ENCODE data around the gene SNCA. TPM values are rescaled to one million over a fixed set of nuclear protein-coding genes. Genes with fewer than 3 reads are reported as not detected.

SNCA gene
- total RNA-seq, 1 donor from 2014 or later: 5.6 TPM

DNA sequence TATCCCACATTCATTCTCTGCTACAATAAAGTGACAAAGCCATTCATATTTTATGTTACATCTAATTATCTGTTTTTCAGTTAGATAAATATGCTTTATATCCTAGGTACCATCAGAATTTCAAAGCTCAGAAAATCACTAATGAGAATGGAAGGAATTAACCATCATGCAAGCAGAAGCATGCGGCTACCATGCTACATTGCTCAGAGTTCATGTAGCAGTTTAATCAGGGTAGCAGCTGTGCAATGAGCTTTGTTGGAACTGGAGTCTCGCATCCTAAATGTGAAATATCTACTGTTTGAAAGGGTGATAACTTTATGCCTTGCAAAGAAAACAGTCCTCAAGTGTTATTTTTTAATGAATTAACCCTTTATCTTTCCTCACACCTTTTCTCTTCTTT, 77.5 kb downstream of the SNCA start:
- H3K4me3 Mint-ChIP-seq: no peak overlapping the region
- Histone ChIP-seq H3K4me3 (no peak overlapping the region), H2AFZ (replicated peaks) (no peak overlapping the region), H3F3A (ENCODE audit: low read depth) (no peaks in the 10 kb centered on the region), H3K9ac (no peak overlapping the region), H3K4me2 (no peak overlapping the region), H4K20me1 (ENCODE audit: low read depth) (no peaks in the 10 kb centered on the region), H3K9me3 (ENCODE audit: low read depth) (no peaks in the 10 kb centered on the region), H3K27ac (no peak overlapping the region), H3K27me3 (no peaks in the 10 kb centered on the region), H3K36me3 (no peaks in the 10 kb centered on the region), H3K79me2 (ENCODE audit: low read depth) (no peaks in the 10 kb centered on the region), H3K4me1 (no peaks in the 10 kb centered on the region)
- peaks cover 20% of the 10 kb centered on the region for H3K4me1 Mint-ChIP-seq
- H3K36me3 Mint-ChIP-seq: no peaks in the 10 kb centered on the region
- no peak overlapping the region for H3K27ac Mint-ChIP-seq
- DNase-seq (ENCODE audit: low spot score): no peak
- no peak for TF ChIP-seq EZH2phosphoT487 (IDR thresholded peaks at IDR 0.05)
- no peak for TF ChIP-seq CTCF (IDR thresholded peaks at IDR 0.05)
- no peak for TF ChIP-seq EZH2 (IDR thresholded peaks at IDR 0.05)
- H3K27me3 Mint-ChIP-seq (ENCODE audit: insufficient read depth, low read depth): peaks cover 2% of the 10 kb centered on the region
- H3K9me3 Mint-ChIP-seq: no peaks in the 10 kb centered on the region

- Mint-ChIP-seq H3K36me3 (no peaks in the 10 kb centered on the region), H3K9me3 (no peaks in the 10 kb centered on the region), H3K27ac (no peak overlapping the region), H3K4me1 (peaks cover 35% of the 10 kb centered on the region), H3K4me3 (no peak overlapping the region), H3K27me3 (ENCODE audit: insufficient read depth, low read depth) (peaks cover 2% of the 10 kb centered on the region)
- Histone ChIP-seq H3K79me2 (ENCODE audit: low read depth) (no peaks in the 10 kb centered on the region), H4K20me1 (ENCODE audit: low read depth) (no peaks in the 10 kb centered on the region), H2AFZ (replicated peaks) (no peak overlapping the region), H3K4me2 (no peak overlapping the region), H3K27ac (no peak overlapping the region), H3K4me1 (no peaks in the 10 kb centered on the region), H3F3A (ENCODE audit: low read depth) (no peaks in the 10 kb centered on the region), H3K36me3 (no peaks in the 10 kb centered on the region), H3K4me3 (no peak overlapping the region), H3K27me3 (no peaks in the 10 kb centered on the region), H3K9me3 (ENCODE audit: low read depth) (no peaks in the 10 kb centered on the region), H3K9ac (no peak overlapping the region)
- no peak for TF ChIP-seq CTCF (IDR thresholded peaks at IDR 0.05)
- TF ChIP-seq EZH2phosphoT487 (IDR thresholded peaks at IDR 0.05): no peak
- no peak for TF ChIP-seq EZH2 (IDR thresholded peaks at IDR 0.05)
- DNase-seq (ENCODE audit: low spot score): no peak
Measured at GRCh38 chr4:89757154-89757719, 79.7 kb downstream of the SNCA start.

DNA sequence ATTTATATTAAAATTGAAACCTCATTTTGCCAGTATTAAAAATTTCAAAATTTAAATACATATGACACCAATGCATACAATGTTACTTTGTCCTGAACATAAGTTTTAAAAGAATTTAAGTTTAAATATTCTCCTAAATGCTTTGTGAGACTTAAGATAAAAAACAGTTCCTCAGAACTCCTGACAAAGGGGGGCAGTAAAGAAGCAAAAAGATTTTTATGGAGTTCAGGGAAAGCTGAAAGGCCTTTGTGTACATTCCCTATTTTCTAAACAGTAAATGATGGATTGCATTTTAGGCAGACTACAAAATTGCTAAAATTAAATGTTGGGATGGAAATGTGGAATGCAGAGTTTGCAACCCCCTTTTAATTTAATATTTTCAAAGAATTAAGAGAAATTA, 81.7 kb downstream of the SNCA start:
- no peak for DNase-seq (ENCODE audit: low spot score)
- H3F3A ChIP-seq (ENCODE audit: low read depth): no peaks in the 10 kb centered on the region
- H3K79me2 ChIP-seq (ENCODE audit: low read depth): no peaks in the 10 kb centered on the region
- H3K27ac ChIP-seq: no peak overlapping the region
- H3K9me3 ChIP-seq (ENCODE audit: low read depth): no peaks in the 10 kb centered on the region
- H3K36me3 ChIP-seq: no peaks in the 10 kb centered on the region
- Mint-ChIP-seq H3K36me3 (no peaks in the 10 kb centered on the region), H3K4me3 (no peak overlapping the region), H3K27ac (no peak overlapping the region), H3K9me3 (no peaks in the 10 kb centered on the region), H3K27me3 (ENCODE audit: insufficient read depth, low read depth) (no peaks in the 10 kb centered on the region), H3K4me1 (peaks cover 29% of the 10 kb centered on the region)
- peaks cover 5% of the 10 kb centered on the region for H3K4me1 ChIP-seq
- no peak overlapping the region for H2AFZ ChIP-seq (replicated peaks)
- H3K9ac ChIP-seq: no peak overlapping the region
- no peak overlapping the region for H3K4me2 ChIP-seq
- H3K27me3 ChIP-seq: no peaks in the 10 kb centered on the region
- TF ChIP-seq EZH2 (IDR thresholded peaks at IDR 0.05) (no peak), EZH2phosphoT487 (IDR thresholded peaks at IDR 0.05) (no peak), CTCF (IDR thresholded peaks at IDR 0.05) (peak; percentile 11)
- H3K4me3 ChIP-seq: no peak overlapping the region
- no peaks in the 10 kb centered on the region for H4K20me1 ChIP-seq (ENCODE audit: low read depth)
